Nephron progenitor cell (in vitro differentiated cells): ENCODE results near the gene C16orf46.

Source experiments
- DNase-seq: peaks from one replicate; pipeline ENCODE4 v3.0.0; 2021
- H3K27ac Mint-ChIP-seq: 2 replicates; pipeline ENCODE4 v1.8.0; 2021; ENCODE audit warnings: mild to moderate bottlenecking, moderate library complexity, mixed read lengths
- H3K27me3 Mint-ChIP-seq: 2 replicates; pipeline ENCODE4 v1.8.0; 2021; ENCODE audit warnings: mild to moderate bottlenecking, low read depth, mixed read lengths; ENCODE audit not compliant: poor library complexity
- H3K36me3 Mint-ChIP-seq: 2 replicates; pipeline ENCODE4 v1.8.0; 2021; ENCODE audit warnings: low read depth, mixed read lengths
- H3K4me1 Mint-ChIP-seq: 2 replicates; pipeline ENCODE4 v1.8.0; 2021; ENCODE audit warnings: mixed read lengths
- H3K4me3 Mint-ChIP-seq: 2 replicates; pipeline ENCODE4 v1.8.0; 2021; ENCODE audit warnings: mild to moderate bottlenecking, moderate library complexity, mixed read lengths
- H3K9me3 Mint-ChIP-seq: 2 replicates; pipeline ENCODE4 v1.8.0; 2021; ENCODE audit warnings: mild to moderate bottlenecking, moderate library complexity, mixed read lengths
- CTCF ChIP-seq: fragments of 200-600 bp; sonication (generic); IDR thresholded peaks from 2 replicates; pipeline ENCODE4 v1.5.0; 2021; ENCODE audit warnings: antibody characterized with exemption

Gene C16orf46

GRCh38 chr16:81077076-81077940 is at the start of gene C16orf46:
C16orf46 (minus strand) TSS chr16:81077238; CDS start chr16:81063955, 13,283 bp downstream.
- peak; percentile 99 for DNase-seq
- Mint-ChIP-seq H3K27ac (peak within 1 kb of the TSS; percentile 99), H3K36me3 (peaks cover 33% of the 10 kb centered on the region), H3K4me1 (peaks cover 10% of the 10 kb centered on the region), H3K27me3 (no peaks in the 10 kb centered on the region), H3K9me3 (no peaks in the 10 kb centered on the region), H3K4me3 (no peak within 1 kb of the TSS)
- no peak for TF ChIP-seq CTCF

GRCh38 chr16:81123092-81123852 is 46.2 kb upstream of the C16orf46 start:
- TF ChIP-seq CTCF, result no peak
- peaks cover 8% of the 10 kb centered on the region for H3K4me1 Mint-ChIP-seq
- no peak overlapping the region for H3K4me3 Mint-ChIP-seq
- DNase-seq, result no peak
- peak overlapping the region; percentile 70 for H3K27ac Mint-ChIP-seq
- H3K9me3 Mint-ChIP-seq, result no peaks in the 10 kb centered on the region
- H3K36me3 Mint-ChIP-seq, result no peaks in the 10 kb centered on the region
- peaks cover 6% of the 10 kb centered on the region for H3K27me3 Mint-ChIP-seq

GRCh38 chr16:81121474-81121990 is 44.5 kb upstream of the C16orf46 start:
- H3K27me3 Mint-ChIP-seq, result peaks cover 5% of the 10 kb centered on the region
- peaks cover 8% of the 10 kb centered on the region for H3K4me1 Mint-ChIP-seq
- no peaks in the 10 kb centered on the region for H3K36me3 Mint-ChIP-seq
- no peaks in the 10 kb centered on the region for H3K9me3 Mint-ChIP-seq
- H3K4me3 Mint-ChIP-seq, result no peak overlapping the region
- no peak for TF ChIP-seq CTCF
- H3K27ac Mint-ChIP-seq, result no peak overlapping the region
- DNase-seq, result no peak

- H3K9me3 Mint-ChIP-seq, result no peaks in the 10 kb centered on the region
- peaks cover 8% of the 10 kb centered on the region for H3K4me1 Mint-ChIP-seq
- no peak for TF ChIP-seq CTCF
- H3K27ac Mint-ChIP-seq, result no peak overlapping the region
- peaks cover 9% of the 10 kb centered on the region for H3K27me3 Mint-ChIP-seq
- no peak overlapping the region for H3K4me3 Mint-ChIP-seq
- H3K36me3 Mint-ChIP-seq, result no peaks in the 10 kb centered on the region
- DNase-seq, result no peak
These were observed 40.4 kb upstream of the C16orf46 start for GRCh38 chr16:81117436-81117835.

- TF ChIP-seq CTCF, result no peak
- H3K4me3 Mint-ChIP-seq, result no peak overlapping the region
- peaks cover 8% of the 10 kb centered on the region for H3K4me1 Mint-ChIP-seq
- no peaks in the 10 kb centered on the region for H3K36me3 Mint-ChIP-seq
- H3K27me3 Mint-ChIP-seq, result peaks cover 10% of the 10 kb centered on the region
- no peak for DNase-seq
- H3K27ac Mint-ChIP-seq, result no peak overlapping the region
- H3K9me3 Mint-ChIP-seq, result no peaks in the 10 kb centered on the region
These were observed 39.2 kb upstream of the C16orf46 start for GRCh38 chr16:81116285-81116684.
